CD8-positive, alpha-beta memory T cell (primary cell): ENCODE measurements around the gene ZBTB26. TPM values are rescaled to one million over a fixed set of nuclear protein-coding genes. Genes with fewer than 3 reads are reported as not detected.

ENCODE experiments used
- CTCF ChIA-PET: fragments of 350-600 bp; sonication (Branson Sonifier 250); formaldehyde crosslinking; loops from one replicate; lab custom pipeline; 2021; ENCODE audit warnings: antibody characterized with exemption; lab: Charles Lee
- POLR2A ChIA-PET: fragments of 350-600 bp; sonication (Branson Sonifier 250); formaldehyde crosslinking; loops from one replicate; lab custom pipeline; 2021; ENCODE audit warnings: antibody characterized with exemption; lab: Charles Lee
- DNase-seq, 5 donors: peaks; one replicate each; pipeline versions ENCODE4 v3.0.0 to v3.0.0-alpha.2; 2020 to 2022; ENCODE audit warnings: mixed read lengths in 1 of 5
- H3K27ac ChIP-seq: one replicate; pipeline ENCODE4 v1.7.0; 2013; ENCODE audit warnings: low read depth, mild to moderate bottlenecking, low read length, moderate library complexity
- H3K27me3 ChIP-seq: 2 replicates; pipeline ENCODE4 v1.7.0; 2013; ENCODE audit warnings: low read length, mild to moderate bottlenecking; ENCODE audit not compliant: insufficient read depth, poor library complexity, severe bottlenecking
- H3K36me3 ChIP-seq: 2 replicates; pipeline ENCODE4 v1.7.0; 2013; ENCODE audit warnings: mild to moderate bottlenecking, low read length, moderate library complexity; ENCODE audit not compliant: insufficient read depth
- H3K4me1 ChIP-seq: 2 replicates; pipeline ENCODE4 v1.7.0; 2013; ENCODE audit warnings: mild to moderate bottlenecking, low read length, moderate library complexity; ENCODE audit not compliant: insufficient read depth
- H3K4me3 ChIP-seq: 2 replicates; pipeline ENCODE4 v1.7.0; 2013; ENCODE audit warnings: mild to moderate bottlenecking, low read length
- H3K9me3 ChIP-seq: 2 replicates; pipeline ENCODE4 v1.7.0; 2013; ENCODE audit warnings: mild to moderate bottlenecking, low read length
- H3K27ac Mint-ChIP-seq, 8 donors: one replicate each; pipeline ENCODE4 v1.8.0; 2020 to 2021; ENCODE audit warnings: mixed read lengths in 8 of 8, mild to moderate bottlenecking in 6 of 8, inconsistent platforms in 3 of 8, moderate library complexity in 3 of 8
- H3K27me3 Mint-ChIP-seq, 2 donors: one replicate each; pipeline ENCODE4 v1.8.0; 2020 to 2021; ENCODE audit warnings: mixed read lengths in 2 of 2, mild to moderate bottlenecking in 1 of 2, moderate library complexity in 1 of 2
- H3K36me3 Mint-ChIP-seq, 3 donors: one replicate each; pipeline ENCODE4 v1.8.0; 2020 to 2021; ENCODE audit warnings: mixed read lengths in 3 of 3, inconsistent platforms in 1 of 3, mild to moderate bottlenecking in 1 of 3
- H3K4me1 Mint-ChIP-seq, 3 donors: one replicate each; pipeline ENCODE4 v1.8.0; 2020 to 2021; ENCODE audit warnings: mixed read lengths in 3 of 3, inconsistent platforms in 1 of 3, mild to moderate bottlenecking in 1 of 3
- H3K4me3 Mint-ChIP-seq, 7 donors: one replicate each; pipeline ENCODE4 v1.8.0; 2020 to 2021; ENCODE audit warnings: mixed read lengths in 7 of 7, mild to moderate bottlenecking in 6 of 7, moderate library complexity in 4 of 7, inconsistent platforms in 2 of 7
- H3K9me3 Mint-ChIP-seq, 5 donors: one replicate each; pipeline ENCODE4 v1.8.0; 2020 to 2022; ENCODE audit warnings: mixed read lengths in 5 of 5, mild to moderate bottlenecking in 3 of 5, moderate library complexity in 2 of 5, inconsistent platforms in 1 of 5
- polyA plus RNA-seq: library from polyadenylated mRNA; unstranded; fragments of 300-500 nt; fragmentation: Illumina TruSeq; gene quantifications from one replicate; pipeline ENCODE4 v1.2.3, GENCODE V29; 2021
- total RNA-seq, 2 experiments: library from RNA; stranded (reverse); gene quantifications; one replicate each; pipeline ENCODE4 v1.2.3, GENCODE V29; 2021

Gene ZBTB26
- total and polyA plus RNA-seq, 3 experiments from 2014 or later: 0.49 to 5.4 (median 4.8) TPM

GRCh38 chr9:122939601-122940000, 8.3 kb upstream of the ZBTB26 start:
- Histone ChIP-seq H3K9me3 (no peaks in the 10 kb centered on the region), H3K36me3 (peaks cover 5% of the 10 kb centered on the region), H3K4me3 (no peak overlapping the region), H3K4me1 (peaks cover 21% of the 10 kb centered on the region), H3K27ac (no peak overlapping the region), H3K27me3 (no peaks in the 10 kb centered on the region)
- Mint-ChIP-seq H3K4me1 (peaks cover 25 to 38% (median 37%) of the 10 kb centered on the region in 3 donors), H3K36me3 (peaks cover 0 to 24% (median 1%) of the 10 kb centered on the region in 3 donors), H3K4me3 (peak overlapping the region in 1 of 7 donors; percentile 28), H3K27me3 (peaks cover 0 to 2% of the 10 kb centered on the region in 2 donors), H3K9me3 (no peaks in the 10 kb centered on the region), H3K27ac (peak overlapping the region in 2 of 8 donors; percentile 80 to 82)
- POLR2A ChIA-PET: interaction anchor here (2.1 kb wide), 1 partner anchor 26 kb away, joined by 19 read pairs; the partner anchor contains the start of gene ZBTB6
- DNase-seq: no peak
- CTCF ChIA-PET: no interaction called here

GRCh38 chr9:122936883-122937282, 5.6 kb upstream of the ZBTB26 start:
- Mint-ChIP-seq H3K36me3 (peaks cover 0 to 24% (median 1%) of the 10 kb centered on the region in 3 donors), H3K9me3 (no peaks in the 10 kb centered on the region), H3K27ac (no peak overlapping the region), H3K4me1 (peaks cover 33 to 42% (median 36%) of the 10 kb centered on the region in 3 donors), H3K27me3 (peaks cover 0 to 2% of the 10 kb centered on the region in 2 donors), H3K4me3 (no peak overlapping the region)
- no peaks in the 10 kb centered on the region for H3K9me3 ChIP-seq
- no peak for DNase-seq
- H3K27me3 ChIP-seq: no peaks in the 10 kb centered on the region
- CTCF ChIA-PET: interaction anchor here (1.4 kb wide), 1 partner anchor 32 kb away, joined by 3 read pairs; the partner anchor contains the start of gene RC3H2
- H3K27ac ChIP-seq: no peak overlapping the region
- H3K4me1 ChIP-seq: peaks cover 29% of the 10 kb centered on the region
- H3K4me3 ChIP-seq: no peak overlapping the region
- H3K36me3 ChIP-seq: peaks cover 5% of the 10 kb centered on the region
- POLR2A ChIA-PET: no interaction called here

GRCh38 chr9:122936464-122936863, 5.2 kb upstream of the ZBTB26 start:
- POLR2A ChIA-PET: no interaction called here

GRCh38 chr9:122930541-122931225, 629 bp downstream of the ZBTB26 start:
- Mint-ChIP-seq H3K4me3 (no peak overlapping the region), H3K27ac (peak overlapping the region in 1 of 8 donors; percentile 93), H3K36me3 (peaks cover 0 to 12% (median 0%) of the 10 kb centered on the region in 3 donors), H3K27me3 (no peaks in the 10 kb centered on the region), H3K4me1 (peaks cover 23 to 30% (median 24%) of the 10 kb centered on the region in 3 donors), H3K9me3 (no peaks in the 10 kb centered on the region)
- CTCF ChIA-PET: interaction anchor here (1.2 to 1.5 kb wide), 3 partner anchors 15 to 419 kb away, joined by 4 to 8 read pairs (median 5); partner anchors contain the start of gene ZBTB6
- H3K4me3 ChIP-seq: peak overlapping the region; percentile 79
- H3K4me1 ChIP-seq: peaks cover 29% of the 10 kb centered on the region
- DNase-seq: no peak
- peak overlapping the region; percentile 78 for H3K27ac ChIP-seq
- no peaks in the 10 kb centered on the region for H3K9me3 ChIP-seq
- no peaks in the 10 kb centered on the region for H3K36me3 ChIP-seq
- POLR2A ChIA-PET: interaction anchor here (1.2 to 3.6 kb wide), 3 partner anchors 10 to 26 kb away, joined by 4 to 29 read pairs (median 16); partner anchors contain the start of genes RABGAP1 and RC3H2
- no peaks in the 10 kb centered on the region for H3K27me3 ChIP-seq

More at GRCh38 chr9:122936464-122936863, 5.2 kb upstream of the ZBTB26 start:
- Histone ChIP-seq H3K36me3 (peaks cover 5% of the 10 kb centered on the region), H3K27ac (no peak overlapping the region), H3K4me1 (peaks cover 25% of the 10 kb centered on the region), H3K27me3 (no peaks in the 10 kb centered on the region), H3K9me3 (no peaks in the 10 kb centered on the region), H3K4me3 (no peak overlapping the region)
- Mint-ChIP-seq H3K27ac (no peak overlapping the region), H3K4me3 (peak overlapping the region in 1 of 7 donors; percentile 54), H3K9me3 (no peaks in the 10 kb centered on the region), H3K4me1 (peaks cover 32 to 40% (median 36%) of the 10 kb centered on the region in 3 donors), H3K36me3 (peaks cover 0 to 27% (median 1%) of the 10 kb centered on the region in 3 donors), H3K27me3 (peaks cover 0 to 2% of the 10 kb centered on the region in 2 donors)
- no peak for DNase-seq
- CTCF ChIA-PET: interaction anchor here (0.6 to 1.4 kb wide), 2 partner anchors 31 to 40 kb away, joined by 3 read pairs; partner anchors contain the start of gene RC3H2

GRCh38 chr9:122929796-122930354, 1.4 kb downstream of the ZBTB26 start:
- DNase-seq: no peak
- no peak overlapping the region for H3K4me3 ChIP-seq
- ChIA-PET CTCF (interaction anchor here (1.4 to 1.5 kb wide), 2 partner anchors 17 to 420 kb away, joined by 5 read pairs; partner anchors contain the start of gene ZBTB6), POLR2A (interaction anchor here (3.6 kb wide), 2 partner anchors 11 to 25 kb away, joined by 16 to 29 read pairs; partner anchors contain the start of genes RABGAP1 and RC3H2)
- Mint-ChIP-seq H3K4me1 (peaks cover 20 to 26% (median 22%) of the 10 kb centered on the region in 3 donors), H3K4me3 (no peak overlapping the region), H3K27me3 (no peaks in the 10 kb centered on the region), H3K36me3 (peaks cover 0 to 9% (median 0%) of the 10 kb centered on the region in 3 donors), H3K9me3 (no peaks in the 10 kb centered on the region), H3K27ac (no peak overlapping the region)
- peaks cover 29% of the 10 kb centered on the region for H3K4me1 ChIP-seq
- no peak overlapping the region for H3K27ac ChIP-seq
- H3K36me3 ChIP-seq: no peaks in the 10 kb centered on the region
- H3K9me3 ChIP-seq: no peaks in the 10 kb centered on the region
- no peaks in the 10 kb centered on the region for H3K27me3 ChIP-seq

- Histone ChIP-seq H3K27ac (no peak overlapping the region), H3K9me3 (no peaks in the 10 kb centered on the region), H3K4me1 (no peaks in the 10 kb centered on the region), H3K36me3 (peaks cover 6% of the 10 kb centered on the region), H3K4me3 (no peak overlapping the region), H3K27me3 (no peaks in the 10 kb centered on the region)
- Mint-ChIP-seq H3K27me3 (no peaks in the 10 kb centered on the region), H3K4me1 (peaks cover 8 to 17% (median 8%) of the 10 kb centered on the region in 3 donors), H3K27ac (no peak overlapping the region), H3K4me3 (no peak overlapping the region), H3K36me3 (peaks cover 0 to 36% (median 12%) of the 10 kb centered on the region in 3 donors), H3K9me3 (no peaks in the 10 kb centered on the region)
- ChIA-PET CTCF (no interaction called here), POLR2A (interaction anchor here (0.5 kb wide), 1 partner anchor 96 kb away, joined by 6 read pairs; no protein-coding TSS in a partner anchor)
- no peak for DNase-seq
Observed at GRCh38 chr9:122923947-122924346, 7.4 kb downstream of the ZBTB26 start.

- Mint-ChIP-seq H3K9me3 (no peaks in the 10 kb centered on the region), H3K4me1 (peaks cover 8 to 17% (median 8%) of the 10 kb centered on the region in 3 donors), H3K27ac (no peak overlapping the region), H3K36me3 (peaks cover 0 to 44% (median 17%) of the 10 kb centered on the region in 3 donors), H3K4me3 (no peak overlapping the region), H3K27me3 (no peaks in the 10 kb centered on the region)
- no peak for DNase-seq
- Histone ChIP-seq H3K27ac (no peak overlapping the region), H3K9me3 (no peaks in the 10 kb centered on the region), H3K4me1 (no peaks in the 10 kb centered on the region), H3K4me3 (no peak overlapping the region), H3K27me3 (no peaks in the 10 kb centered on the region), H3K36me3 (peaks cover 6% of the 10 kb centered on the region)
- POLR2A ChIA-PET: no interaction called here
- CTCF ChIA-PET: no interaction called here
Observed at GRCh38 chr9:122922713-122923112, 8.6 kb downstream of the ZBTB26 start.
